B cell (primary cell): ENCODE measurements around the gene CCDC68. TPM values are rescaled to one million over a fixed set of nuclear protein-coding genes. Genes with fewer than 3 reads are reported as not detected.
"Not testable (repeated sequence)": the region's sequence is repeated elsewhere in the genome, so short reads cannot be mapped to it uniquely, and the experiment has no call there.

Source experiments
- ATAC-seq: fragments of 200-7000 bp; cut with Tn5 transposase; one replicate; pipeline ENCODE4 v1.10.0; 2021; ENCODE audit warnings: low read depth, mild to moderate bottlenecking, moderate number of reproducible peaks, moderate library complexity
- CTCF ChIA-PET: fragments of 350-600 bp; sonication (Branson Sonifier 250); formaldehyde crosslinking; loops from one replicate; lab custom pipeline; 2021; ENCODE audit warnings: antibody characterized with exemption, inconsistent platforms; lab: Charles Lee
- POLR2A ChIA-PET: fragments of 350-600 bp; sonication (Branson Sonifier 250); formaldehyde crosslinking; loops from one replicate; lab custom pipeline; 2021; ENCODE audit warnings: antibody characterized with exemption; lab: Charles Lee
- DNase-seq: peaks from one replicate; pipeline ENCODE4 v3.0.0; 2013
- H2AFZ ChIP-seq: 2 replicates; pipeline ENCODE4 v1.6.1; 2012; ENCODE audit warnings: mild to moderate bottlenecking, low read depth, low read length; ENCODE audit not compliant: insufficient read depth, poor library complexity, severe bottlenecking
- H3K27ac ChIP-seq, 2 donors: 1 replicate in 1 of 2; 2 replicates in 1 of 2; pipeline ENCODE4 v1.5.1; 2012 to 2013; ENCODE audit warnings: low read length in 2 of 2, mild to moderate bottlenecking in 2 of 2, moderate library complexity in 1 of 2
- H3K27me3 ChIP-seq, 4 experiments: fragments of 200-600 bp in 1 of 4; sonication (generic) in 1 of 4; replicated peaks in 1 of 4; 1 replicate in 2 of 4; 2 replicates in 2 of 4; pipeline versions ENCODE4 v1.6.1 to v1.7.0; 2013 to 2016; ENCODE audit warnings: low read length in 3 of 4, mild to moderate bottlenecking in 2 of 4, mixed read lengths in 1 of 4, moderate library complexity in 1 of 4; ENCODE audit not compliant: insufficient read depth in 4 of 4, control insufficient read depth in 3 of 4; ENCODE audit errors: control extremely low read depth in 1 of 4
- H3K36me3 ChIP-seq, 2 experiments: replicated peaks in 1 of 2; 1 replicate in 1 of 2; 2 replicates in 1 of 2; pipeline versions ENCODE4 v1.6.1 to v1.7.1; 2013; ENCODE audit warnings: low read length in 1 of 2; ENCODE audit not compliant: insufficient read depth in 2 of 2, control insufficient read depth in 1 of 2; ENCODE audit errors: control extremely low read depth in 1 of 2, extremely low read depth in 1 of 2
- H3K4me1 ChIP-seq, 2 donors: fragments of 200-600 bp in 1 of 2; sonication (generic) in 1 of 2; 1 replicate in 1 of 2; 2 replicates in 1 of 2; pipeline versions ENCODE4 v1.5.1 to v1.6.1; 2013 to 2017; ENCODE audit warnings: low read length in 2 of 2; ENCODE audit not compliant: control insufficient read depth in 2 of 2, insufficient read depth in 2 of 2
- H3K4me2 ChIP-seq: replicated peaks from 2 replicates; pipeline ENCODE3; 2012; ENCODE audit warnings: mild to moderate bottlenecking, low read depth, low read length; ENCODE audit not compliant: poor library complexity, severe bottlenecking
- H3K4me3 ChIP-seq, 5 experiments: fragments of 200-600 bp in 1 of 5; sonication (generic) in 1 of 5; 1 replicate in 3 of 5; 2 replicates in 2 of 5; pipeline versions ENCODE4 v1.5.1 to v1.7.0; 2011 to 2016; ENCODE audit warnings: low read length in 4 of 5, mild to moderate bottlenecking in 4 of 5, low read depth in 2 of 5, control low read depth in 1 of 5, moderate library complexity in 1 of 5; ENCODE audit not compliant: insufficient read depth in 1 of 5; ENCODE audit errors: control extremely low read depth in 1 of 5, extremely low read depth in 1 of 5
- H3K79me2 ChIP-seq: fragments of 200-600 bp; sonication (generic); one replicate; pipeline ENCODE4 v1.6.0; 2016; ENCODE audit warnings: low read length; ENCODE audit not compliant: control insufficient read depth, insufficient read depth
- H3K9ac ChIP-seq: fragments of 200-600 bp; sonication (generic); 2 replicates; pipeline ENCODE4 v1.6.1; 2017; ENCODE audit warnings: mild to moderate bottlenecking, low read length, moderate library complexity
- H3K9me3 ChIP-seq, 3 donors: one replicate each; pipeline versions ENCODE4 v1.6.1 to v1.7.1; 2013; ENCODE audit warnings: low read length in 2 of 3; ENCODE audit not compliant: control insufficient read depth in 2 of 3, insufficient read depth in 1 of 3; ENCODE audit errors: control extremely low read depth in 1 of 3
- H4K20me1 ChIP-seq: 2 replicates; pipeline ENCODE4 v1.6.0; 2012; ENCODE audit warnings: mild to moderate bottlenecking, low read length; ENCODE audit not compliant: insufficient read depth, control insufficient read depth, poor library complexity, severe bottlenecking
- H3K27ac Mint-ChIP-seq: one replicate; pipeline ENCODE4 v1.8.0; 2021; ENCODE audit warnings: mixed read lengths
- H3K27me3 Mint-ChIP-seq: one replicate; pipeline ENCODE4 v1.8.0; 2021; ENCODE audit warnings: mixed read lengths
- H3K4me1 Mint-ChIP-seq: one replicate; pipeline ENCODE4 v1.8.0; 2021; ENCODE audit warnings: mixed read lengths
- H3K4me3 Mint-ChIP-seq: one replicate; pipeline ENCODE4 v1.8.0; 2021; ENCODE audit warnings: mixed read lengths
- H3K9me3 Mint-ChIP-seq: one replicate; pipeline ENCODE4 v1.8.0; 2022; ENCODE audit warnings: mixed read lengths; ENCODE audit not compliant: insufficient read depth
- EZH2 ChIP-seq: IDR thresholded peaks from 2 replicates; pipeline ENCODE4 v1.6.1; 2012; ENCODE audit warnings: borderline replicate concordance, low read depth, mild to moderate bottlenecking, moderate library complexity, low read length; ENCODE audit not compliant: insufficient read depth, poor library complexity, severe bottlenecking
- WGBS: methylation state at CpG from one replicate; pipeline ENCODE4 v1.1.5; 2013; ENCODE audit warnings: missing lambda C conversion rate; ENCODE audit not compliant: insufficient coverage; 5-methylcytosine and 5-hydroxymethylcytosine counted together
- intact Hi-C: fragments of 100-400 bp; cut with micrococcal nuclease; formaldehyde crosslinking; loops from one replicate; pipeline ENCODE4 v1.10.0; 2022
- polyA plus RNA-seq: library from polyadenylated mRNA; depleted of rRNA; stranded (reverse); fragments of >200 nt; gene quantifications from 2 replicates; pipeline ENCODE4 v1.2.3, GENCODE V29; 2012
- total RNA-seq, 2 donors: library from RNA; stranded (reverse); fragments of 120-200 nt in 1 of 2; gene quantifications; 1 replicate in 1 of 2; 2 replicates in 1 of 2; pipeline versions ENCODE4 v1.2.3 to v1.2.4, GENCODE V29; 2013 to 2022

CCDC68 gene
- total and polyA plus RNA-seq, 2 donors (not counting 1 experiment from before 2014, with no cell fraction given): 0.01 to 0.32 TPM

DNA sequence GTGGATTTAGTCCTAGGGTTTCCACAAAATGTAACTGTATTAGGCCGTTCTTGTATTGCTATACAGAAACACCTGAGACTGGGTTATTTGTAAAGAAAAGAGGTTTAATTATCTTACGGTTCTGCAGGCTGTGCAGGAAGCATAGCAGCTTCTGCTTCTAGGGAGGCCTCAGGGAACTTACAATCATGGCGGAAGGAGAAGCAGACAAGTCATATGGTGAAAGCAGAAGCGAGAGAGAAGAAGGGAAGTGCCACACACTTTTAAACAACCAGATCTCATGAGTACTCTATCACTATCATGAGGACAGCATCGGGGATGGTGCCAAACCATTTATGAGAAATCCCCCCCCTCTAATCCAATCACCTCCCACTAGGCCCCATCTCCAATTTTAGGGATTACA is 9.5 kb upstream of the CCDC68 start:
- Histone ChIP-seq H3K9me3 (peaks cover 2 to 6% (median 5%) of the 10 kb centered on the region in 3 donors), H3K36me3 (no peaks in the 10 kb centered on the region), H3K4me1 (no peaks in the 10 kb centered on the region), H3K27ac (no peak overlapping the region), H3K4me3 (no peak overlapping the region), H3K79me2 (no peaks in the 10 kb centered on the region), H3K9ac (no peak overlapping the region), H3K27me3 (no peaks in the 10 kb centered on the region), H4K20me1 (no peaks in the 10 kb centered on the region), H3K4me2 (no peak overlapping the region), H2AFZ (no peak overlapping the region)
- H3K27ac Mint-ChIP-seq: no peak overlapping the region
- H3K9me3 Mint-ChIP-seq: peaks cover 6% of the 10 kb centered on the region
- no peak for TF ChIP-seq EZH2
- WGBS: 71% methylated on average over 2 of the region's 5 CpGs
- ChIA-PET CTCF (interaction anchor here (1.1 kb wide), 1 partner anchor 14 kb away, joined by 4 read pairs; no protein-coding TSS in a partner anchor), POLR2A (no interaction called here)
- H3K27me3 Mint-ChIP-seq: peaks cover under 1% of the 10 kb centered on the region
- ATAC-seq: no peak
- H3K4me1 Mint-ChIP-seq: peaks cover 9% of the 10 kb centered on the region
- no peak for DNase-seq
- no peak overlapping the region for H3K4me3 Mint-ChIP-seq
- intact Hi-C loops: no loop called here

DNA sequence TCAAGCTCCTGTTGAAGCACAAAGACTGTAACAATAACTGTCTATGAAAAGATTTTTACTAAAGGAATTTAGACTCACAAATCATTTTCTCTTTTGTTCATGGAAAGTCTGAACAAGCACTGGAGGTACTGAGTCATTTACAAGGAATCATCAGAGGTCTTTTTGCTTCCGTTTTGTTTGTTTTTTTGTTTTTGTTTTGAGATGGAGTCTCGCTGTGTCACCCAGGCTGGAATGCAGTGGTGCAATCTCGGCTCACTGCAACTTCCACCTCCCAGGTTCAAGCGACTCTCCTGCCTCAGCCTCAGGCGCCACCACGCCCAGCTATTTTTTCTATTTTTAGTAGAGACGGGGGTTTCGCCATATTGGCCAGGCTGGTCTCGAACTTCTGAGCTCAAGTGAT is 9.0 kb upstream of the CCDC68 start:
- H3K4me3 Mint-ChIP-seq, H3K27me3 Mint-ChIP-seq, H3K9me3 Mint-ChIP-seq, POLR2A ChIA-PET, H3K9ac ChIP-seq, H3K4me1 Mint-ChIP-seq, H3K4me3 ChIP-seq, DNase-seq, H3K79me2 ChIP-seq, H3K36me3 ChIP-seq, ATAC-seq, H3K27ac Mint-ChIP-seq, H3K27ac ChIP-seq, H3K27me3 ChIP-seq, H3K4me1 ChIP-seq, H3K9me3 ChIP-seq, H3K4me2 ChIP-seq, H4K20me1 ChIP-seq, intact Hi-C loops, H2AFZ ChIP-seq: not testable (repeated sequence)
- WGBS: 100% methylated on average over 5 of the region's 9 CpGs
- CTCF ChIA-PET: interaction anchor here (1.1 kb wide), 1 partner anchor 15 kb away, joined by 4 read pairs; no protein-coding TSS in a partner anchor
